Measurements from ENCODE around the gene ZSWIM6. TPM values are rescaled to one million over a fixed set of nuclear protein-coding genes. Genes with fewer than 3 reads are reported as not detected.

Gene ZSWIM6
- total RNA-seq, 1 donor from 2014 or later = 50.2 TPM

DNA sequence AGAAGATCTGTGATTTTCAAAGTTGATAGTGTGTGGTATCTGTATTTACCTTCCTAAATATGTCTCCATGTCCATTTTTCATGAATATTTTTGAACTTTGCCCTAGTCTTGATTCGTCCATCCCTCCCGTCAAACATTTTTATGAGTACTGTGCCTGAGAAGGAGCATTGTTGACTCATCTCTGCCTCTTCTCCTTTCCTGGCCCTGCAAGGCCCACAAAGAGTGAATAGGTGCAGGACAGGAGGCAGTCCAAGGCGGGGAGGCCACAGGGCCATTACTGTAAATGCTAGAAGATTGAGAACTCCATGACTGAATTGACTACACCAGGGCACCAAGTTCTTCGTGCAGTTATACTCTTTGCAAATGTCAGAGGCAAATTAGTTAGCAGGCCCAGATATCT is 200.9 kb downstream of the ZSWIM6 start:
- Mint-ChIP-seq H3K27ac (ENCODE audit: unreplicated experiment) (no peak overlapping the region), H3K9me3 (ENCODE audit: unreplicated experiment) (peaks cover 3% of the 10 kb centered on the region), H3K27me3 (ENCODE audit: unreplicated experiment) (peaks cover 1% of the 10 kb centered on the region), H3K36me3 (ENCODE audit: unreplicated experiment) (peaks cover 5% of the 10 kb centered on the region), H3K4me1 (ENCODE audit: low read depth, unreplicated experiment) (no peaks in the 10 kb centered on the region), H3K4me3 (ENCODE audit: unreplicated experiment) (no peak overlapping the region)
- no peak for DNase-seq
- TF ChIP-seq, protein P1, sequence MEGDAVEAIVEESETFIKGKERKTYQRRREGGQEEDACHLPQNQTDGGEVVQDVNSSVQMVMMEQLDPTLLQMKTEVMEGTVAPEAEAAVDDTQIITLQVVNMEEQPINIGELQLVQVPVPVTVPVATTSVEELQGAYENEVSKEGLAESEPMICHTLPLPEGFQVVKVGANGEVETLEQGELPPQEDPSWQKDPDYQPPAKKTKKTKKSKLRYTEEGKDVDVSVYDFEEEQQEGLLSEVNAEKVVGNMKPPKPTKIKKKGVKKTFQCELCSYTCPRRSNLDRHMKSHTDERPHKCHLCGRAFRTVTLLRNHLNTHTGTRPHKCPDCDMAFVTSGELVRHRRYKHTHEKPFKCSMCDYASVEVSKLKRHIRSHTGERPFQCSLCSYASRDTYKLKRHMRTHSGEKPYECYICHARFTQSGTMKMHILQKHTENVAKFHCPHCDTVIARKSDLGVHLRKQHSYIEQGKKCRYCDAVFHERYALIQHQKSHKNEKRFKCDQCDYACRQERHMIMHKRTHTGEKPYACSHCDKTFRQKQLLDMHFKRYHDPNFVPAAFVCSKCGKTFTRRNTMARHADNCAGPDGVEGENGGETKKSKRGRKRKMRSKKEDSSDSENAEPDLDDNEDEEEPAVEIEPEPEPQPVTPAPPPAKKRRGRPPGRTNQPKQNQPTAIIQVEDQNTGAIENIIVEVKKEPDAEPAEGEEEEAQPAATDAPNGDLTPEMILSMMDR (IDR thresholded peaks at IDR 0.05; ENCODE audit: partially characterized antibody, unreplicated experiment) = no peak

DNA sequence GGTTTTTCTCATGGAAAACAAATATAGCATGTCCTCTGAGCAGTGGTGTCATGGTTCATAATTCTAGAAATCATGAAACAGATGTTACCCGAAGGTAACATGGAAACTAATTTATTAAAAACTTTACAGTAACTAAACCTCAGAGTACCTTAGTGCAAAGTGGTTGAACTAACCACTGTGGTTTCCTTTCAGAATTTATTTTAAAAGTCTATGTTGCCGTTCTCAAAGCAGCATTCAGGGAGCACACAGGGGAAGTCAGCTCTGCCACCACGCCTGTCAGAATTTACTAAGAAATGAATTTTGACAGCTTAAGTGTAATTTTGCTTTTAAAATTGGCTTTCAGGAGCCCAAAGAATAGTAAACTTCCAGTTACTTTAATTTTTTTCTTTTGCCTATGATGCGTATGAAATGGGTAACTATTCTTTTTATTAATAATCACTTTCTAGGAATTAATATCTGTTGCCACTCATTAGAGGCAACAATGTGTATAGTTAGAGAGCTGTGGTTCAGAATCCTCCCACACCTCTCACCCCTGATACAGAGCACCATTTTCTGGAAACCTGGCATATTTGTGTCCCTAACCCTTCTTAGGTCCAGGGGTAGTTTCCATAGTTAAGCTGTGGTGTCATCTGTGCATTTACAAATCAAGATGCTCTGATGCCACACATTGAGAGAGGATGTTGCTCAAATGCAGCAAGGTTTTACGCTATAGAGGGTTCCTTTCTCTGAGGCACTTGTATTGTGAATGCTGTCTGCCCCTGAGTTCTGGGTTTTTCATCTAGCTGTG is 202.6 kb downstream of the ZSWIM6 start:
- Mint-ChIP-seq H3K9me3 (ENCODE audit: unreplicated experiment) (peaks cover 3% of the 10 kb centered on the region), H3K27ac (ENCODE audit: unreplicated experiment) (no peak overlapping the region), H3K4me1 (ENCODE audit: low read depth, unreplicated experiment) (no peaks in the 10 kb centered on the region), H3K27me3 (ENCODE audit: unreplicated experiment) (peaks cover 1% of the 10 kb centered on the region), H3K4me3 (ENCODE audit: unreplicated experiment) (no peak overlapping the region), H3K36me3 (ENCODE audit: unreplicated experiment) (peaks cover 10% of the 10 kb centered on the region)
- DNase-seq = no peak
- TF ChIP-seq, protein P1 (IDR thresholded peaks at IDR 0.05; ENCODE audit: partially characterized antibody, unreplicated experiment) = no peak

DNA sequence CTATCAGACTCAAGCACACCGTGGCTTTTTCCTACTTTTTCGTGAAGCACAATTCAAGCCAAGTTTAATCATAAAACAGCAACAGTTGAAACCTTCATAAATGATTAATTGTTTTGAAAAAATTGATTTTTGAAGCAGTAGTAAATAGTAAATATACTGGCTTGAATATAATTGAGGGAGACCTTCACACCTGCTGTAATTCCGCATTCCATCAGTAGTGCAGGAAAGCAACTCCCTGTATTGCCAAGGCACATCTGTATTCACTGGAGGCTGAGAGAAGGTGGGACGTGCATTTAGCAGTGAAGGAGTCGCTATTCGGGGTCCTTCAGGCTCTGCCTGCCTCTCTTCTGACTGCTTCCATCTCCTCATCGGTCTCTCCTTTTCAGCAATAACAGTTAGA is 203.8 kb downstream of the ZSWIM6 start:
- no peak for DNase-seq
- Mint-ChIP-seq H3K27ac (ENCODE audit: unreplicated experiment) (no peak overlapping the region), H3K4me1 (ENCODE audit: low read depth, unreplicated experiment) (no peaks in the 10 kb centered on the region), H3K4me3 (ENCODE audit: unreplicated experiment) (no peak overlapping the region), H3K36me3 (ENCODE audit: unreplicated experiment) (peaks cover 10% of the 10 kb centered on the region), H3K9me3 (ENCODE audit: unreplicated experiment) (peaks cover 3% of the 10 kb centered on the region), H3K27me3 (ENCODE audit: unreplicated experiment) (no peaks in the 10 kb centered on the region)
- TF ChIP-seq, protein P1 (IDR thresholded peaks at IDR 0.05; ENCODE audit: partially characterized antibody, unreplicated experiment) = no peak

DNA sequence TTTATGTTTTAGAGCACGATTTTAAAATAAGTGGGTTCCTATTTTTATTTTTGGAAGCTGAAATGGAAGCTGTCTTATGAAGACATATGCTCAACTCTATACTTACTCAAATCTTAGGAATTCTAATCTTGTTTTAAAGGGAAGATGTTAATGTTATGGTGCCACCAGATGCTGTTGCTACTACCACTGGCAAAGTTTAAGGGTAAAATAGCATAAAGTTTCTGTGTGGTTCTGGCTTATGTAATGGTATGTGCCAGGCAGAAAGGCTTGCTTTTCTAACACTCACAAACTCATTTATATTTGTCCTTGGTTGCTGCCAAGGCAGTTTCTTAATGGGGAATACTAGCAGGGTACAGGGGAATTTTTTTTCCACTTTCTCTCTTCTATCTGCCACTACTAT is 204.9 kb downstream of the ZSWIM6 start:
- Mint-ChIP-seq H3K4me1 (ENCODE audit: low read depth, unreplicated experiment) (no peaks in the 10 kb centered on the region), H3K27ac (ENCODE audit: unreplicated experiment) (no peak overlapping the region), H3K27me3 (ENCODE audit: unreplicated experiment) (no peaks in the 10 kb centered on the region), H3K4me3 (ENCODE audit: unreplicated experiment) (no peak overlapping the region), H3K9me3 (ENCODE audit: unreplicated experiment) (peaks cover 3% of the 10 kb centered on the region), H3K36me3 (ENCODE audit: unreplicated experiment) (peaks cover 19% of the 10 kb centered on the region)
- no peak for DNase-seq
- TF ChIP-seq, protein P1 (IDR thresholded peaks at IDR 0.05; ENCODE audit: partially characterized antibody, unreplicated experiment) = no peak

DNA sequence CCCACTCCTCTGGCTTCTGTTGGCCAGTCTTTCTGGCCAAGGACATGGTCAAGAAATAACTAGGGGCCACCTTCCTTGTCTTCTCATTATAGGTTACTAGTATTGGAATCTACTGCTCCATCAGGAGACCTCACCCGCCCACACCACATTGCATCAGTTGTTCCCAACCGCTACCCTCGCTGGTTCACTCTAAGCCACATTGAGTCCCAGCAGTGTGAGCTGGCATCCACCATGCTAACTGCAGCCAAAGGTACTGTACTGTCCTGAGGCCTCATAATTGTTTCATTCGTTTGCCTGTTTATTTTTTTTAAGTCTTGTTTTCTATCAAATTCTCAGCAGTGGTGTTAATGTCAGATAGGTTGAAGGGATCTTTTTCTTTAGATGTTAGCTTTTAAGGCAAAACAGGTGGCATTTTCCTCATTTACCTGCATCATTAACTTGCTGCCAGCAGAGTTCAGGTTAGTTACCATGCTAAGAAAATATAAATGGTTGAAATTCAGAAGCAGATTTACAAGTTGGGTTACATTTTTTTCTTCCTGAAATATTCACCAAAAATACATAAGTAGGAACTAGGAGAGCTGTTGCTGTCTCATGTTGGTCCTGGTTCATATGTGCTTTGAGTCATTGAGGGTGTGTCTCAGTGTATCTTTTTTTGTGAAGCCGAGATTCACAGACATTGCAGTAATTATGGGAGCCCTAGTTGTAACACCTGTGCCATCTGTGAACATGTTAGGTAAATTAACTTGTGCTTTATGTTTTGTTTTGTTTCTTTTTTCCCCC is 206.9 kb downstream of the ZSWIM6 start:
- H3K36me3 Mint-ChIP-seq (ENCODE audit: unreplicated experiment) = peaks cover 30% of the 10 kb centered on the region
- no peaks in the 10 kb centered on the region for H3K27me3 Mint-ChIP-seq (ENCODE audit: unreplicated experiment)
- no peaks in the 10 kb centered on the region for H3K9me3 Mint-ChIP-seq (ENCODE audit: unreplicated experiment)
- no peak overlapping the region for H3K27ac Mint-ChIP-seq (ENCODE audit: unreplicated experiment)
- no peak overlapping the region for H3K4me3 Mint-ChIP-seq (ENCODE audit: unreplicated experiment)
- no peak for DNase-seq
- TF ChIP-seq, protein P1 (IDR thresholded peaks at IDR 0.05; ENCODE audit: partially characterized antibody, unreplicated experiment) = no peak
- no peaks in the 10 kb centered on the region for H3K4me1 Mint-ChIP-seq (ENCODE audit: low read depth, unreplicated experiment)

All from glutamatergic neuron (in vitro differentiated cells).